GM21737 (cell line): Measurements from ENCODE around the gene LFNG.

Source experiments
- ATAC-seq: cut with Tn5 transposase; IDR thresholded peaks from one replicate; pipeline ENCODE4 v1.9.1; 2021; ENCODE audit warnings: mild to moderate bottlenecking, moderate library complexity; ENCODE audit not compliant: unreplicated experiment

LFNG gene

DNA sequence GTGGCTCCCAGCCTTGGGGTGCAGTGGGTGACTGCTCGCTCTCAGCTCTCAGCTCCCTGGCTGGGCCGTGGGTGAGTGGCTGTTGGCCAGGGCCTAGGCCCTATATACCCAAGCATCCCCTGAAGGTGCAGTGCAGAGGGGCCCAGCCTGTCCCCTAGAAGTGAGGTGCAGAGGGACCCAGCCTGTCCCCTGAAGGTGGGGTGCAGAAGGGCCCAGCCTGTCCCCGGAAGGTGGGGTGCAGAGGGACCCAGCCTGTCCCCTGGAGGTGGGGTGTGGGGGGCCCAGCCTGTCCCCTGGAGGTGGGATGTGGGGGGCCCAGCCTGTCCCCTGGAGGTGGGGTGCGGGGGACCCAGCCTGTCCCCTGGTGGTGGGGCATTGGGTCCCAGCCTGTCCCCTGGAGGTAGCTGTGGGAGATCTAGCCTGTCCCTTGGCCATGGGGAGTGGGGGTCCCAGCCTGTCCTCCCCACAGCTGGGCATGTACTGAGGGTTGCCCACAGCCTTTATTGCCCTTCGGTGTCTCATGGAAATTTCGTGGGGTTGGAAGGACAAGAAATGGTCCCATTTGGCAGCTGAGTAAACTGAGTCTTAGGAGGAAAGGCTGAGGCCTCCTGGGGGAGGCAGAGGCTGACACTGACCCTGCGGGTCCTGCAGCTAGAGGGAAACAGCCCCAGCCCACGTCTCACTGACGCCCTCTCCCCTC, 17.5 kb upstream of the LFNG start:
- no peak for ATAC-seq

DNA sequence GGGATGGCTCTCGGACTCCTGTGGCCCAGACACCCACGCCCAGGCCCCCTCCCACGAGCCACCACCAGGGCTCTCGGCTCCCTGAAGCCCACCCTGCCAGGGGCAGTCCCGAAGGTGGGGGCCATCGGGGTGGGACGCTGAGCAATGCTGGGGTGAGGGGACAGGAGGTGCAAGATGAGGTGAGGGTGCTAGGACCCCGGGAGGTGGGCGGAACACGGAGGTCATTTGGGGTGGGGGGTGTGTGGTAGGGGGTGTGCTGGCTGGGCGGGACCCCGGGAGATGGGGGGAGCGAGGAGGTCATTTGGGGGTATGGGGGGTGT, 17.0 kb upstream of the LFNG start:
- ATAC-seq, result no peak

- ATAC-seq, result no peak
Measured at GRCh38 chr7:2503056-2503941, 16.3 kb upstream of the LFNG start.

DNA sequence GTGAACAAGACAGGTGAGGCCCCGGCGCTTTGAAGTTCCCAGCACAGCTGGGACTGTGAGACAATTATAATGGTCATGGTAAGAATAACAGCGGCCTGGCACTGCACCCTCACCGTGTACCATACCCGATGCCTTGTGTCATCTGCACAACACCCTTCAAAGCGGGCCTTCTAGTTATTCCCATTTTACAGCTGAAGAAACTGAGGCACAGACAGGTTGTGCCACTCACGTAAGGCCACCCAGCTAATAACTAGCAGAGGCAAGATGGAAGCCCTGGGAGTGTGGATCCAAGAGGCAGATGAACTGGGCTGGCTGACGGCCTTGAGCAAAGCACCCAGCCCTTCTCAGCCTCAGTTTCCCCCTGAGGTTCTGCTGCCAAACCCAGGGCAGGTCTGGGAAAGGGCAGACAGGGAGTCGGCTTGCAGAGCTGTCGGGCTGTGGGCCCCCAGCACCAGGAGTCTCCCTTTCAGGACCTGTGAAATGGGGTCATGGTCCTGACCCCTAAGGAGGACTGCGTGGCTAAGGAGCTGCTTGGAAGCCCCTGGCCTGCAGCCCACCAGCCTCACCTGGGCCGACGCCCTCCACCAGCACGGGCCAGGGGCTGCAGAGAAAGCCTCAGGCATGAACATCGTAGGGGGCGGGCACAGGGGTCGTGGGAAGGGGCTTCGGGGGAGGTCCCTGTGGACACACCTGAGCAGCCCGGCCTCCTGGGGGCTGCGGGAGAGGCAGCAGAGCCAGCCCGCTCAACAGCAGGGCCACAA, 15.3 kb upstream of the LFNG start:
- ATAC-seq, result no peak

DNA sequence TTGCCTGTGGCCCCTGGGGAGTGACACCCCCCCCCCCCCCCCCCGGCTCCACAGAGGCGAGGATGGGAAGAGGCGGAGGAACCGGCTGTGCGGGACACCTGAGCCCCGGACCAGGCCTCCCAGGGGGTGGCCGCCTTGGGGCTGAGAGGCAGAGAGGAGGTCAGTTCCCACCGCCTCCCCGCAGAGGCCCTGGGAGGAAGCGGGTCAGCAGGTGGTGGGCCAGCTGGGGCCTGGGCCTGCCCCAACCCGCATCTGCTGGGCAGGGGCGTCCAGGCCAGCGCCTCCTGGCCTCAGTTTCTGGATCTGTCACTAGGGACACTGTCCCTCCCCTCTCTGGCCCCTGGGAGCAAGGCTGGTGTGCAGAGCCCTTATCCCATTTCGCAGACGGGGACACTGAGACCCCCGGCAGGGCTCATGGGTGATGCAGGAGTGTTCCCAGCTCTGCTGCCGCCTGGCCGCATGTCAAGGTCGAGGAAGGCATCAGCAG, 14.6 kb upstream of the LFNG start:
- no peak for ATAC-seq

- no peak for ATAC-seq
Measured at GRCh38 chr7:2505401-2505800, 14.2 kb upstream of the LFNG start.

DNA sequence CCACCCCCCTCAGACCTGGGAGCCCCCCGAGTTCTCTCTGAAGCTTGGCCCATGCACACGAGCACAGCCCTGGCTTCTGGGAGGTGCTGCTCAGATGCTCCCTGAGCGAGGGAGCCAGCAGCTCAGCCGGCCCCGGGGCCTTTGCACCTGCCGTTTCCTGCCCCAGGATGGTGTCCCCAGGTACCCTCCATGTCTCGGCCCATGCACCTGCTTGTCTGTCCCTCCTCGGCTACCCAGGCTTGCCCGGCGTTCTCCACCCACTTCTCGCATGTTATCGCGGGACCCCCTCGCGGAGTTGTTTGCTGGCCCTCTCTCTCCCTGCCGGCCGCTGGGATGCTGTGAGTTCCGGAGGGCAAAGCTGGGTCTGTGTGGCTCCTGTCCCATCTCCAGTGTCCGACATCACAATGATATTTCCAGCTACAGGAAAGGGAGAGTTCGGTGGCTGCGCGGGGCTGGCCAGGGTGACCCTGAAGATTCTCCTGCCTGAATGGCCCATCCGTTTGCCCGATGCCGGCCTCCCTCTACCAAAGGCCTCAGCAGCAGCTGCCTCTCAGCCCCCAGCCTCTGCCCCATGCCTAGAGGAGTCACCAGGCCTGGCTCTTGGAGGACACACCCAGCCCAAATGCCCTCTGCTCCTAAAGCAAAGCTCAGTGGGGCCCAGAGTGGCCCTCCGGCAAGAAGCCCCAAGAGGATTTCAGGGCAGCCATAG, 12.2 kb upstream of the LFNG start:
- no peak for ATAC-seq

DNA sequence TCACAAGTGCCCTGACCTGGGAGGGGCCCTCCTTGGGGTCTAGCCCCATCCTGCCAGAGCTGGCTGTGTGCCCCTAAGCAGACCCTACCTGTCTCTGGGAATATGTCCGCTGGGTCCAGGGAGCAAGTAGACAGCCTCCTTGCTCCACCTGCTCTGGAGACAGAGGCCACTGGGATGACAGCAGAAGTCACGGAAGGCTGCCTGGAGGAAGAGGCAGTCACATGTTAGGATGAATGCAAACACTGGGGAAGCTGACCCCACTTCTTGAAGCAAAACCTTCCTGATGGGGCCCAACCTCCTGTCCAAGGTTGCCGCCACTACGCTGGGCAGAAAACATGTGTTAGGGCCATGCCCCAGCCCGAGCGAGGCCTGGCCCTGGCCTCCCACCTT, 11.7 kb upstream of the LFNG start:
- ATAC-seq, result no peak

GRCh38 chr7:2508327-2509215, 11.0 kb upstream of the LFNG start:
- ATAC-seq, result peak; percentile 55

- no peak for ATAC-seq
Measured at GRCh38 chr7:2509298-2509906, 10.2 kb upstream of the LFNG start.

GRCh38 chr7:2510130-2510776, 9.3 kb upstream of the LFNG start:
- no peak for ATAC-seq

DNA sequence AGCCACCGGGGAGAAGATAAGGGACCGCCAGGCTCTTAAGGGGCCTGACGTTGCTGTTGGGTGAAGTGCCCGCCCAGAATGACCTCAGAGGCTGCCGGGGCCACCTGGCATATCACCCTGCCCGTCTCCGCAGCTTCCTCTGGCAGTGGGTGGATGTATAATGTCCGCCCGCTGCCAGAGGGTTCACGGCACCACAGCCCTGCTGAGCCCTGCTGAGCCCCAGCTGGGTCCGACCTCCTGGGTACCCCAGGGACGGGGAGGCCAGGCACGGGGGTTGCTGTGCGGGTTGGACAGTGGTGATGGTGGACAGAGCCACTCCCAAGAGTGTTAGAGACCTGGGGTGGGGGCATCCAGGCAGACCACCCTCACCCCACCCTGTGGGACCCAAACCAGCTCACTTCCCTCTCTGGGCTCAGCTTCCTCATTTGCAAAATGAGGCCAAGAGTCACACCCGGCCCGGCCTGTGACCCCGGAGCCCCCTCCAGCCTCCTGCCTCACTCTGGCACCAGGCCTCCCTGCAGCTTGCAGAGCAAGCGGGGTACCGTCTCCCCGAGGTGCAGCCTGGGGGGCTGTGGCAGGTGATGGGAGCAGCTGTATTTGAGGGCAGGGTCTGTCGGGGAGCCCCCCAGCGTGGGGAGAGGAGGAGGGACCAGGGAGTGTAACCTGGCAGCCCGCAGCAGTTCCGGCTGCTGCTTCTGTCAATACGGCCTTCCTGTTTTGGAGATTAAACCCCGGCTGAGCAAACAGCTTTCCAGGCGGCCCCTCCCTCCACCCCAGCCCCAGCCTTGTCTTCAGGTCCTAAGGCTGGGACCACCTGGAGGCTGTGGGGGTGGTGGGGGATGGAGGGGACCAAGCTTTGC, 8.4 kb upstream of the LFNG start:
- no peak for ATAC-seq

- no peak for ATAC-seq
Measured at GRCh38 chr7:2511769-2512168, 7.8 kb upstream of the LFNG start.

GRCh38 chr7:2512179-2512661, 7.4 kb upstream of the LFNG start:
- no peak for ATAC-seq

DNA sequence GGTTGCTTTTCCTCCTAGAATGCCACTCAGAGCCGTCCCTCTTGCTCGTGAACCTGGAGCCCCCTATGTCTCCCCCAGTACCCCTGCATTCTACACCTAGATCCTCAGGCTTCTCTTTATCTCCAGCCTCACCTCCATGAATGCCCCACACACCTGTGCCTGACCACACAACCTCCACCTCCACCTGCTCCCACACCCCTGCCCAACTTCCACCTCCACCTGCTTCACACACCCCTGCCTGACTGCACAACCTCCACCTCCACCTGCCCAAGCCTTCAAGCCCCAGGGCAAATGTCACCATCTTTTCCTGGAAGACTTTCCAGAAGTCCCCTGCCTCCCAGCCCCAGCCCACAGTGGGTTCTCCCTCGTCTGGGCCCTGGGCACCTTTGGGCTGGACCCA, 6.9 kb upstream of the LFNG start:
- no peak for ATAC-seq

DNA sequence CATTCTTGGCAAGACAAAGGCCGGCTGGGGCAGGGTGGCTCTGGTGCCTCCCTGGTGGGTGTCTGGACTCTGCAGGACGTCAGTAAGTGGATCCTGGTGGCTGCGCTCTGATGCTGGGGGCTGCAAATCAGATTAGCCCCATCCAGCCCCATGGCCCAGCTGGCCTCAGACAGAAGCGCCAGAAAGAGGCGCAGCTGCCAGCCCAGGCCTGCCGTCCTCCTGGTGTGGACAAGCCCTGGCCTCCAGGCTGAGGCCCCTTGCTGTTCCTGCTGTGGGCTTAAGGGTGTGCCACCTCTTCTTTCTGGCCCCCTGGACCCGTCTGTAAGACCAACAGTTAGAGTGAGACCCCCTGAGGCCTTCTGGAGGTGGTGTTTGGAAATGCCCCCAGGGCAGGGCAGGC, 5.9 kb upstream of the LFNG start:
- no peak for ATAC-seq

DNA sequence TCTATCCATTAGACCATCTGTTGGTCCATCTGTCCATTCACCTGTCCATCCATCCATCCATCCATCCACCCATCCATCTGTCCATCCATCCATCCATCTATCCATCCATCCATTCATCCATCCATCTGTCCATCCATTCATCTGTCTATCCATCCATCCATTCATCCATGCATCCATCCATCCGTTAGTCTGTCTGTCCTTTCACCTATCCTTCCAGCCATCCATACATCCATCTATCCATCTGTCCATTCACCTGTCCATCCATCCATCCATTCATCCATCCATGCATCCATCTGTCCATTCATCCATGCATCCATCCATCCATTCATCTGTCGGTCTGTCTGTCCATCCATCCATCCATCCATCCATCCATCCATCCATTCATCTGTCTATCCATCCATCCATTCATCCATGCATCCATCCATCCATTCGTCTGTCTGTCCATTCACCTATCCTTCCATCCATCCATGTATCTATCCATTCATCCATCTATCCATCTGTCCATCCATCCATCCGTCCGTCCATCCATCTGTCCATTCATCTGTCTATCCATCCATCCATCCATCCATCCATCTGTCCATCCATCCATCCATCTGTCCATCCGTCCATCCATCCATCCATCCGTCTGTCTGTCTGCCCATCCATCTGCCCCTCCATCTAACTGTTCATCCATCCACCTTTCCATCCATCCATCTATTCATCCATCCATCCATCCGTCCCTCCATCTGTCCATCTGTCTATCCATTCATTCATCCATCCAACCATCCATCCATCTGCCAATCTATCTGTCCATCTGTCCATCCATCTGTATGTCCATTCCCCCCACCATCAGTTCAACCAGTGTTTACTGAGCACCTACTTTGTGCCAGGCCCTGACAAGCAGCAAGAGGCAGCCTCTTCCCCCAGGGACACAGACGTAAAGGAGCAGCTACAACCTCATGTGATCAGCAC, 4.8 kb upstream of the LFNG start:
- ATAC-seq, result no peak
